ENCODE data around the gene SLC25A14. TPM values are rescaled to one million over a fixed set of nuclear protein-coding genes. Genes with fewer than 3 reads are reported as not detected.
"Not testable (repeated sequence)": the region's sequence is repeated elsewhere in the genome, so short reads cannot be mapped to it uniquely, and the experiment has no call there.

Gene SLC25A14
- 9.1 and 11.9 TPM in 2 replicates for total RNA-seq

- Mint-ChIP-seq H3K9me3 (no peaks in the 10 kb centered on the region), H3K27ac (peak within 1 kb of the TSS; percentile 95), H3K27me3 (no peaks in the 10 kb centered on the region), H3K4me1 (peaks cover 16% of the 10 kb centered on the region), H3K4me3 (peak within 1 kb of the TSS; percentile 95), H3K36me3 (ENCODE audit: low read depth) (peaks cover under 1% of the 10 kb centered on the region)
- peak; percentile 92 for DNase-seq
- intact Hi-C loops (cut with micrococcal nuclease) = loop anchor here (1.0 to 5.0 kb wide), 3 partner anchors 63 to 564 kb away; partner anchors contain the start of genes ENOX2, RBMX2 and ZNF280C
These were observed at the start of gene SLC25A14 for GRCh38 chrX:130339408-130340222. SLC25A14 (plus strand) TSS chrX:130339919; CDS start chrX:130340279, 360 bp downstream.

- H3K9me3 Mint-ChIP-seq = no peaks in the 10 kb centered on the region
- H3K27ac Mint-ChIP-seq = no peak overlapping the region
- no peak for DNase-seq
- intact Hi-C loops (cut with micrococcal nuclease) = no loop called here
- H3K36me3 Mint-ChIP-seq (ENCODE audit: low read depth) = no peaks in the 10 kb centered on the region
- H3K4me1 Mint-ChIP-seq = no peaks in the 10 kb centered on the region
- H3K27me3 Mint-ChIP-seq = peaks cover 8% of the 10 kb centered on the region
- H3K4me3 Mint-ChIP-seq = no peak overlapping the region
These were observed 44.0 kb upstream of the SLC25A14 start for GRCh38 chrX:130295519-130296296.

GRCh38 chrX:130296297-130296678 lies 43.4 kb upstream of the SLC25A14 start:
- Mint-ChIP-seq H3K27me3 (peaks cover 8% of the 10 kb centered on the region), H3K36me3 (ENCODE audit: low read depth) (no peaks in the 10 kb centered on the region), H3K9me3 (no peaks in the 10 kb centered on the region), H3K4me1 (no peaks in the 10 kb centered on the region), H3K27ac (no peak overlapping the region), H3K4me3 (no peak overlapping the region)
- DNase-seq = no peak
- intact Hi-C loops (cut with micrococcal nuclease) = no loop called here

GRCh38 chrX:130296743-130297142 lies 43.0 kb upstream of the SLC25A14 start:
- intact Hi-C loops (cut with micrococcal nuclease) = no loop called here
- Mint-ChIP-seq H3K27ac (no peak overlapping the region), H3K9me3 (no peaks in the 10 kb centered on the region), H3K36me3 (ENCODE audit: low read depth) (no peaks in the 10 kb centered on the region), H3K27me3 (peaks cover 8% of the 10 kb centered on the region), H3K4me3 (no peak overlapping the region), H3K4me1 (no peaks in the 10 kb centered on the region)
- DNase-seq = no peak

- Mint-ChIP-seq H3K36me3 (ENCODE audit: low read depth) (no peaks in the 10 kb centered on the region), H3K4me1 (no peaks in the 10 kb centered on the region), H3K4me3 (no peak overlapping the region), H3K27me3 (peaks cover 7% of the 10 kb centered on the region), H3K27ac (no peak overlapping the region), H3K9me3 (no peaks in the 10 kb centered on the region)
- intact Hi-C loops (cut with micrococcal nuclease) = no loop called here
- no peak for DNase-seq
These were observed 40.3 kb upstream of the SLC25A14 start for GRCh38 chrX:130299279-130300009.

GRCh38 chrX:130300010-130300282 lies 39.8 kb upstream of the SLC25A14 start:
- Mint-ChIP-seq H3K36me3 (ENCODE audit: low read depth) (no peaks in the 10 kb centered on the region), H3K4me1 (no peaks in the 10 kb centered on the region), H3K4me3 (no peak overlapping the region), H3K27me3 (peaks cover 5% of the 10 kb centered on the region), H3K27ac (no peak overlapping the region), H3K9me3 (no peaks in the 10 kb centered on the region)
- DNase-seq = no peak
- intact Hi-C loops (cut with micrococcal nuclease) = no loop called here

- H3K27ac Mint-ChIP-seq = no peak overlapping the region
- H3K9me3 Mint-ChIP-seq = no peaks in the 10 kb centered on the region
- no peak for DNase-seq
- H3K36me3 Mint-ChIP-seq (ENCODE audit: low read depth) = no peaks in the 10 kb centered on the region
- no peak overlapping the region for H3K4me3 Mint-ChIP-seq
- H3K4me1 Mint-ChIP-seq = no peaks in the 10 kb centered on the region
- intact Hi-C loops (cut with micrococcal nuclease) = no loop called here
- H3K27me3 Mint-ChIP-seq = peaks cover 4% of the 10 kb centered on the region
These were observed 38.3 kb upstream of the SLC25A14 start for GRCh38 chrX:130301405-130301804.

- intact Hi-C loops (cut with micrococcal nuclease) = no loop called here
- Mint-ChIP-seq H3K9me3 (no peaks in the 10 kb centered on the region), H3K4me3 (no peak overlapping the region), H3K27me3 (peaks cover 3% of the 10 kb centered on the region), H3K36me3 (ENCODE audit: low read depth) (no peaks in the 10 kb centered on the region), H3K4me1 (no peaks in the 10 kb centered on the region), H3K27ac (no peak overlapping the region)
- no peak for DNase-seq
These were observed 37.7 kb upstream of the SLC25A14 start for GRCh38 chrX:130301977-130302376.

- intact Hi-C loops (cut with micrococcal nuclease) = no loop called here
- H3K36me3 Mint-ChIP-seq (ENCODE audit: low read depth) = no peaks in the 10 kb centered on the region
These were observed 34.9 kb upstream of the SLC25A14 start for GRCh38 chrX:130304587-130305368.

GRCh38 chrX:130319886-130320285 lies 19.8 kb upstream of the SLC25A14 start:
- H3K27ac Mint-ChIP-seq; intact Hi-C loops (cut with micrococcal nuclease); H3K4me1 Mint-ChIP-seq; H3K36me3 Mint-ChIP-seq (ENCODE audit: low read depth); H3K9me3 Mint-ChIP-seq; DNase-seq; H3K4me3 Mint-ChIP-seq: not testable (repeated sequence)
- H3K27me3 Mint-ChIP-seq = peaks cover 18% of the 10 kb centered on the region

More at GRCh38 chrX:130304587-130305368, 34.9 kb upstream of the SLC25A14 start:
- Mint-ChIP-seq H3K9me3 (no peaks in the 10 kb centered on the region), H3K27ac (no peak overlapping the region), H3K4me1 (no peaks in the 10 kb centered on the region), H3K4me3 (no peak overlapping the region), H3K27me3 (peaks cover 1% of the 10 kb centered on the region)
- DNase-seq = no peak

- intact Hi-C loops (cut with micrococcal nuclease) = no loop called here
- no peaks in the 10 kb centered on the region for H3K36me3 Mint-ChIP-seq (ENCODE audit: low read depth)
- DNase-seq = no peak
- H3K4me1 Mint-ChIP-seq = peaks cover 7% of the 10 kb centered on the region
- H3K27me3 Mint-ChIP-seq = peaks cover 19% of the 10 kb centered on the region
- peaks cover 9% of the 10 kb centered on the region for H3K9me3 Mint-ChIP-seq
- H3K4me3 Mint-ChIP-seq = no peak overlapping the region
- no peak overlapping the region for H3K27ac Mint-ChIP-seq
These were observed 18.2 kb upstream of the SLC25A14 start for GRCh38 chrX:130321550-130321949.

GRCh38 chrX:130330146-130330545 lies 9.6 kb upstream of the SLC25A14 start:
- intact Hi-C loops (cut with micrococcal nuclease) = loop anchor here (5.0 kb wide), 1 partner anchor 587 kb away; no protein-coding TSS in a partner anchor
- Mint-ChIP-seq H3K4me3 (no peak overlapping the region), H3K4me1 (no peaks in the 10 kb centered on the region), H3K9me3 (no peaks in the 10 kb centered on the region), H3K36me3 (ENCODE audit: low read depth) (no peaks in the 10 kb centered on the region), H3K27me3 (peaks cover 11% of the 10 kb centered on the region), H3K27ac (no peak overlapping the region)
- DNase-seq = no peak

GRCh38 chrX:130330706-130331105 lies 9.0 kb upstream of the SLC25A14 start:
- Mint-ChIP-seq H3K4me1 (no peaks in the 10 kb centered on the region), H3K27ac (no peak overlapping the region)
- intact Hi-C loops (cut with micrococcal nuclease) = loop anchor here (5.0 kb wide), 1 partner anchor 587 kb away; no protein-coding TSS in a partner anchor

More at GRCh38 chrX:130330706-130331105, 9.0 kb upstream of the SLC25A14 start:
- Mint-ChIP-seq H3K36me3 (ENCODE audit: low read depth) (no peaks in the 10 kb centered on the region), H3K9me3 (no peaks in the 10 kb centered on the region), H3K4me3 (no peak overlapping the region), H3K27me3 (peaks cover 9% of the 10 kb centered on the region)
- peak; percentile 74 for DNase-seq
